Choroid plexus epithelial cell (primary cell): ENCODE measurements around the gene FGF7.
"Not testable (repeated sequence)": the region's sequence is repeated elsewhere in the genome, so short reads cannot be mapped to it uniquely, and the experiment has no call there.

Experiments used
- DNase-seq: peaks from one replicate; pipeline ENCODE4 v3.0.0-alpha.2; 2010; ENCODE audit warnings: low read depth
- H3K4me3 ChIP-seq: 2 replicates; pipeline ENCODE4 v1.5.1; 2011; ENCODE audit warnings: low read depth, mild to moderate bottlenecking, control low read depth, low read length, moderate library complexity
- TF ChIP-seq, protein P1 (sequence below): conservative IDR thresholded peaks from 2 replicates; pipeline ENCODE4 v1.5.1; 2011; ENCODE audit warnings: low read depth, mild to moderate bottlenecking, control low read depth, inconsistent platforms, low read length, moderate library complexity

The FGF7 gene

DNA sequence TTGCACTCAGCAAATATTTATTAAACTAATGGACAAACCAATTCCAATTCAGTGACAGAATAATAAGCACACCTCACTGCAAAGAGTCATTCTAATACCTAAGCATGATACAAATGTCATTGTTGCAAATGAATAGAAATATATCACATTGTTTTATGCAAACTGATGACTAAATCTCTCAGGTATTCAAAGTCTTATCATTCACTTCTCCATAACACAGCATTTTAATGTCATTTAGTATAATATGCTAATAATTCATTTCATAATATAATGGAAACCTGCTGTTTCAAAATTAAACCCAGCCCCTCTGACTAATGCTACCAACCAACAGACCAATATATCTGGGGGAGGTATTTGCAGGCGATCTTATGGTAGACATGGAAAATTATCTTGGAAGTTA lies 71.8 kb downstream of the FGF7 start:
- peak; percentile 3 for DNase-seq
- TF ChIP-seq, protein P1, sequence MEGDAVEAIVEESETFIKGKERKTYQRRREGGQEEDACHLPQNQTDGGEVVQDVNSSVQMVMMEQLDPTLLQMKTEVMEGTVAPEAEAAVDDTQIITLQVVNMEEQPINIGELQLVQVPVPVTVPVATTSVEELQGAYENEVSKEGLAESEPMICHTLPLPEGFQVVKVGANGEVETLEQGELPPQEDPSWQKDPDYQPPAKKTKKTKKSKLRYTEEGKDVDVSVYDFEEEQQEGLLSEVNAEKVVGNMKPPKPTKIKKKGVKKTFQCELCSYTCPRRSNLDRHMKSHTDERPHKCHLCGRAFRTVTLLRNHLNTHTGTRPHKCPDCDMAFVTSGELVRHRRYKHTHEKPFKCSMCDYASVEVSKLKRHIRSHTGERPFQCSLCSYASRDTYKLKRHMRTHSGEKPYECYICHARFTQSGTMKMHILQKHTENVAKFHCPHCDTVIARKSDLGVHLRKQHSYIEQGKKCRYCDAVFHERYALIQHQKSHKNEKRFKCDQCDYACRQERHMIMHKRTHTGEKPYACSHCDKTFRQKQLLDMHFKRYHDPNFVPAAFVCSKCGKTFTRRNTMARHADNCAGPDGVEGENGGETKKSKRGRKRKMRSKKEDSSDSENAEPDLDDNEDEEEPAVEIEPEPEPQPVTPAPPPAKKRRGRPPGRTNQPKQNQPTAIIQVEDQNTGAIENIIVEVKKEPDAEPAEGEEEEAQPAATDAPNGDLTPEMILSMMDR: no peak

DNA sequence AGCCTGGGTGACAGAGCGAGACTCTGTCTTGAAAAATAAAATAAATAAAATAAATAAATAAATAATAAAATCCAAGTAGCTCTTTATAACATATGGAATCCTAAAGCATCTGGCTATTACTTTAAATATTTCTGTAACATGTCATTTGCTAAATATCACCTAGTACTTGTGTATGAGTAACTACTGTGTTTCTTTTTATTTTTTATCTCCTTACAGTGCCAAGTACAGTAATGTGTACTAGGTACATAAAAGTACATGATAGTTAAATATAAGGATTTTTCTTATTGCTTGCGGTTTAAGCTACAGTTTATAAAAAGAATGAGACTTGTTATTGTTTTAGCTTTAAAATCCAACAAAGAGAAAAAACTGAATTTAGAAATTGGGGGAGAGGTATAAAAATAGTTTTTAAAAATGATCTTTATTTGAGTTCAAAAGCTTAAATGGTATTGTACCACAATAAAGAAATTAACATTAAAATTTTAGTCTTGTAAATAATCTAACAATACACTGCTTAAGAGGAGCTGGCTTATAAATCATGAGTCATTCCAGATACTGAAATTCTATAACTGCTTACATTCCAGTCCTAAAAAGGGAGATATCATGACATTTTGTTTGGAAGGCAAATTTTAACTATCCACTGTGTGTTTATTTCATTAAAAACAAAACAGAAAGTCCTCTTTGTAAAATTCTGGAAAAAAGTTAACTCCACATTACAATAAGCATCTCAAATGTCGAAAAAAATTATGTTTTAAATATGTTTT lies 73.1 kb downstream of the FGF7 start:
- TF ChIP-seq, protein P1: no peak
- peak; percentile 71 for DNase-seq
- H3K4me3 ChIP-seq: no peak overlapping the region

More for the DNA sequence above, 71.8 kb downstream of the FGF7 start:
- no peak overlapping the region for H3K4me3 ChIP-seq

DNA sequence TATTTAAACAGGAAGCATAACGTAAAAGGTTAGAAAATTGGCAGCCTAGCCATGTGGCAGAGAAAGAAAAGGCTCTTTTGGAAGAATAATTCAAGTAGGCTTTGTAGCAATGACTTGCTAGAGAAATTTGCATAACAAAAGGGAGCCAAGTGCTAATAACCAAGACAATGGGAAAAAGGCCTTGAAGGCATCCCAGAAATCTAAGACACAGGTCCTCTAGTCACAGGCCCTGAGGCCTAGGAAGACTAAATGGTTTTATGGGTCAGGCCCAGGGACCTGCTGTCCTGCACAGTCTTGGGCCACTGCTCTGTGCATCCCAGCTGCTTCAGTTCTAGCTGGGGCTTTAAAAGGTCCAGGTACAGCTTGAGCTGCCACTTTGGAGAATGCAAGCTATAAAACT lies 78.5 kb downstream of the FGF7 start:
- H3K4me3 ChIP-seq: no peak overlapping the region
- TF ChIP-seq, protein P1: no peak
- DNase-seq: no peak

DNA sequence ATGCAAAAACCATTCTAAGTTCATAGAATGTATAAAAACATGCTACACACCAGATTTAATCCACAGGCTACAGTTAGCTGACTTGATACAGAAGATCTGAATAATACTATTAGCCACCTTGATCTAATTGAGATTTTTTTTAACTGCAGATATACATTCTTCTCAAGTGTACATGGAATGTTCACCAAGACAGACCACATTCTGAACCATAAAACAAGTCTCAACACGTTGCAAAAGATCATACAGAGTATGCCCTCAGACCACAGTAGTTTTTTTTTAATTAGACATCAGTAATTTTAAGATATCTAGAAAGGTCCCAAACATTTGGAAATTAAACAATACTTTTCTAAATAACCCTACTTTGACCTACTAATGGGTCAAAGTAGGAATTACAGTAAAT lies 83.3 kb downstream of the FGF7 start:
- DNase-seq: peak; percentile 33
- TF ChIP-seq, protein P1: no peak
- H3K4me3 ChIP-seq: no peak overlapping the region

DNA sequence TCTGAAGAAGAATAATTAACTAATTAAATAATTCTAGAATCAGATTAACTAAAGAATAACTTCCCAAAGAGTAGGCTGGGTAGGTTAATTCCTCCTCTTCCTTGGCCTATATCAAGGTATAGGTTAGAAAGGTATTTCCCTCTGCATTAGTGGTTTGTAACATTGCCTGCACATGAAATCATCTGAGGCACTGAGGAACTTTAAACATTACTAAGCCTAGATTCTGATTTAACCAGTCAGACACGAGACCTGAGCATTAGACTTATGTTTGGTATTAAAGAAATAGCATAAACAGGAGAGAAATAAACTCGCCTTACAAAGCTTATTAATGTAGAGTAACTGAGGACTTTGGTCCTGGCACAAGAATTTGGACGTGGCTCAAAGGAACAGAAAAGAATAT lies 84.2 kb downstream of the FGF7 start:
- TF ChIP-seq, protein P1: no peak
- H3K4me3 ChIP-seq: no peak overlapping the region
- no peak for DNase-seq

DNA sequence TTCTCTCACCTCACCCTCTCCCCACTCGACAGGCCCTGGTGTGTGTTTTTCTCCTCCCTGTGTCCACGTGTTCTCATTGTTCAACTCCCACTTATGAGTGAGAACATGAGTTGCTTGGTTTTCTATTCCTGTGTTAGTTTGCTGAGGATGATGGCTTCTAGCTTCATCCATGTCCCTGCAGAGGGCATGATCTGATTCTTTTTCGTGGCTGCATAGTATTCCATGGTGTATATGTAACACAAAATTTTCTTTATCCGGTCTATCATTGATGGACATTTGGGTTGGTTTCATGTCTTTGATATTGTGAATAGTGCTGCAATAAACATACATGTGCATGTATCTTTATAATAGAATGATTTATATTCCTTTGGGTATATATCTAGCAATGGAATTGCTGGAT lies 89.7 kb downstream of the FGF7 start:
- H3K4me3 ChIP-seq, DNase-seq: not testable (repeated sequence)

DNA sequence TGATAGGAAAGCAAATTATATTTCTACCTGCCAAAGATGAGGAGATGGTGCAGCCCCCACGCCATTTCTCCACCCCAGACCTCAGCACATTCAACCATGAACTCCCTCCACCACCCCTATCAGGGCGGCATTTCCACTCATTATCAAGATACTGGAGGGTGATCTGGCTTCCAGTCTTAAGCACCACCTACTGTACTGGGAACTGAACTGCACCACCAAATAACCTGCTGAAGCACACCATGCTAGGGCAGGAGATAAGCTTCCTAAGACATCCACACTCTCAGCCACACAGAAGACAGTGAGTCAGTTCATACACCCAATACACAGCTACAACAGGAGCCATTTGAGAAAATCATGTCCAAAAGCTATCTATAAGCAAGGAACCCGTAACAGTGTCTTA lies 98.8 kb downstream of the FGF7 start:
- no peak overlapping the region for H3K4me3 ChIP-seq
- peak; percentile 65 for DNase-seq
- TF ChIP-seq, protein P1: peak; percentile 63
